ENCODE measurements around the gene LAMTOR1.

The LAMTOR1 gene

DNA sequence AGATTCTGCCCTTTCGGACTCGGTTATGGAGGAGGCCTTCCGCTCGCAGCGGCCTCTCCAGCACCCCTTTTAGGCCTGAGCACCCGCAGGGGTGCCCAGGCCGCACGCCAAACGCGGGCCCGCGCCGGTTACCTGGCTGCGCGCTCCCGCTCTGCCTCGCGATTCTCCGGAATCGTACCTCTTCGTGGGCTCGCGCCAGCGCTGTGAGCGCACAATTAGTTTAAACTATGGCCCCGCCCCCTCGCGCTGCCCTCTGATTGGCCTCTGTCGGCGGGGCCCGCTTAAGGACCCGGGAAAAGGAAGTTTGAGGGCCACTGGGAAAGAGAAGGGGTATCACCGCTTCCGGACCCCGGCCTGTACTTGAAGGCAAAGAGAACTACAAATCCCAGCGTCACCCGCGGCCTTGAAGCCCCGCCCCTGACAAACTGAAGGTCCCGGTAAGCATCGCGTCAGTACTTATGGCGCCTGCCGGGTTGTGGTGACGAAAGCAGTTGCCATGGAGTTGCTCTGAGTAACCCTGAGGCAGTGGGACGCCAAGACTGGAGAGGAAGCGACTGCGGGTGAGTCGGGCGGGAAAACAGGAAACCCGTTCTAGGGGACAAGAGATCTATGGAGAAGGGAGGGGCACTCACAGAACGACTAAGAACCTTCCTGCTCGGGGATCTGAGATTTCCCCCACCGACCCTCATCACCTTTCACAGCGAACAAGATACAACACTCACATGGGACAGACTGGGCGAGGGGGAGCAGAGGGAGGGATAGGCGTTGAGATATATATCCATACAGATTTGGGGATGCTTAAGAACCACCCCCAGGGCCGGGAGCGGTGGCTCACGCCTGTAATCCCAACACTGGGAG, 22.5 kb downstream of the LAMTOR1 start, which contains the start of the genes LRRC51 and NUMA1:
TSS of gene LRRC51 (plus strand) at position 525 of the 858 bp plus-strand sequence. CDS start 8,234 bp downstream, outside the sequence.
TSS of gene NUMA1 (minus strand) at position 217 of the 858 bp plus-strand sequence. CDS start 44,599 bp downstream, outside the sequence.
- peak; percentile 100 for DNase-seq

DNA sequence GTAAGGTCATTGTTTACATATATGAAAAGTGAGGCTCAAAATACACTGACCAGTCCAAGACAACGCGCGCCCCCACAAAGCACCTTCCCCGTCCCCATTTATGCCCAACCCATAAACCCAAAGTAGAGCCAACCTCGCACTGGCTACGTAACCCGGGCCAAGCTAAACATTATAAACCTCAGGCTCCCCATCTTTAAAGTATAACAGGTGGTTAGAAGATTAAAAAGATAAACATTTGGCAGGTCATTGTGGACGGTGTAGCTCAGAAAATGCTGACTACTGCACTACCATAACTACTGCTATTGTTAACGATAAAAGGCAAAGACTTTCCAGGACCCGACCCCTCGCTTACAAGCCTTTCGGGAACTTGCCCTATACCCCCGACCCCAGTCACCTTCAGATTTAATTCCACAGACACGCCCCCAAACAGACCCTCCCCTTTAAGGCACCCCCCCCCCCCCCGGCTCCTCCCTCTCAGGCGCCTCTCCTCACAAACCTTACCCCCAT, 23.2 kb downstream of the LAMTOR1 start:
- DNase-seq: peak; percentile 64

DNA sequence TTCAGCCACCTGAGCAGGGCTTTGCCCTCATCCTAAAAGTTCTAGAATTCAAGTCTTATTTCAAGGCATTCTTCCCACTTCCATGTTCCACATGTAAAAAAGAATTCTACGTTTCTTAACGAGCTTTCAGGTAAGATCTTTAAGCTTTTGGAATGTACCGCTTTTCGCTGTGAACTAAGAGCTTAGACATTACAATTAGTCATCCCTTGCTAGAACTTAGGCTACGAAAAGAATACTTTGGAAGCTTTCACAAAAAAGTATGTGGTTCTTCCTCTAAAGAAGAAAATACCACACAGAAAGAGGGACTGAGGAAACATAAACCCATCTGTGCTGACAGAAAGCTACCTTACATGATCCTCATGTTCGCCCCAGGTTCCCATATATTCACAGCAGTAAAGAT, 24.6 kb downstream of the LAMTOR1 start:
- no peak for DNase-seq

DNA sequence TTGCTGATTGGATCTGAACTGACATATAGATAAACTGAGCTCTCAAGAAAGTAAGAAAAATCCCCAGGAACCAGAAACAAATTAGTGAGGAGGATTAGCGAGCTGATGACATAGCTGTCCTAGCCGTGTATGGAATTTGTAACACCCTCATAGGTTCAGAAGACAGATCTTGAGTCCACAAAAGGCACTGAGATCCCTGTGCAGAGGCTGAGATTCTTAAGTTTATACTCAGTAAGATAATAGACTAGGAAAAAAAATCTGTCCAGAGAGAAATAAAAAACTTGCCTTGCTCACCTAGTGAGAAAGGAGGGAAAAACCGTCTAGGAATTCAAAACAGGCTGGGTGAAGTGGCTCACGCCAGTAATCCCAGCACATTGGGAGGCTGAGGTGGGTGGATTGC, 27.3 kb downstream of the LAMTOR1 start:
- no peak for DNase-seq

DNA sequence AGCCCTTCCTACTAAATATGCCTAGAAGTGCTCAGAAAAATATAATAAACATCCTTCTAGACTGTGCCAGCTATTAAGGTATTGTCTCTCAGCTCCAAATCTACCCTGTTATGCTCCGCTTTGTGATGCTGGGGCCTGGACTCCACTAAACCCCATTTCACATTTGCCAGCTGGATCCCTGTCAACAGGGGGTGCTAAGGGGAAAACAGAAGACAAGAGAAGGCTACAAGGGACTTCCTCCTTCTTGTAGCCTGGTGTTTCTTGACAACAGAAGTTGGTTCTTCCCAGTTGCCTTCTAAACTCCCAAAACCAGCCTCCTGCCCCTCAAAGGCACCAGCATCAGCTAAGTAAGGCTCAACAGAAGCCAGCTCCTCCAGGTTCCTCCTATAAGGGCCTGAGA, 28.0 kb downstream of the LAMTOR1 start:
- DNase-seq: no peak

DNA sequence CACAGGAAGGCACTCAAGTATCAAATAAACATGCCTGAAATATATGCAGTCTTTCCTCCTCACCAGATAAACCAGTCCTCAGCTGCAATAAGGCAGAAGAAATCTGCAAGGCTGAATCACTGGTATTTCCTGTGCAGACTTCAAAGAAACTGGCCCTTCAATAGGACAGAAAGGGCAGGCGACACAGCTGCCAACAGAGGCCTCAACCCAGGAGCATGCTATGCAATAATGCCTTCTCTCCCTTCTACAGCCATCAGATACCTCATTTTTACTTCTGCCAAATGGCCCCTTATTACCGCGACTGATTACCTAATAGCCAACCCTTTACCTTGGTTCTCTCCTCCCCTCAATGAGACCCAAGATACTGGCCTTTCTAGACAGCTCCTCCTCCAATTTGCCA, 30.7 kb downstream of the LAMTOR1 start:
- no peak for DNase-seq

DNA sequence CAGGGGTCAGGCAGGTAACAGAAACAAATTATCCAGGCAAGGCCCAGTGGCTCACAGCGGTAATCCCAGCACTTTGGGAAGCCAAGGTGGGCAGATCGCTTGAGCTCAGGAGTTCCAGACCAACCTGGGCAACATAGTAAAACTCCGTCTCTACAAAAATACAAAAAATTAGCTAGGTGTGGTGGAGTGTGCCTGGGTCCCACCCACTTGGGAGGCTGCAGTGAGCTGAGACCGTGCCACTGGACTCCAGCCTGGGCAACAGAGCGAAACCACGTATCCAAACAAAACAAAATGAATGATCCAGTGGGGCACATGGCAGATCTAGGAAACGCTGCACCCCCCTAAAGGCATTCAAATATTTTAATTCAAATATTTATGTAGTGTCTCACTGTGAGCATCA, 32.6 kb downstream of the LAMTOR1 start:
- DNase-seq: no peak

DNA sequence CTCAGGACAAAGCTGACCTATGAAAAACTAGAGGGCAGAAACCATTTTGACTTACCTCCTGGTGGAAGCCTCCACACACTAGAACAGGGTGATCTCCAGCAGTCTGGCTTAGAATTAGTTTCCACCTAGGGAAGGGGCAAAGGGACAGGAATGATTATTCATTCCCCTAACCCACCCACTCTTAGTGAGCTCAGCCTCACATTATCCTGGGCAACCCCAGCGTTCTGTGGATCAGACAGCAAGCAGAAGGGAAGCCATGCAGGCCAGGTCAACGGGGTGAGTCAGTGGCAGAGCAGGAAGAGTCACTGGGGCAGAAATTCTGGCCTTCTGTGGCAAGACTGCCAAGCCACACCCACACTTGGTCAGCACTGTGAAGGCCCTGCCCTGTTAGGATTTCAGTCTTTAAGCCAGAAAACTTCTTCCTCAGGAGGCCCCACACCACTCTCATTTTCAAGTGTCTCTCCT, 33.3 kb downstream of the LAMTOR1 start:
- peak; percentile 26 for DNase-seq

DNA sequence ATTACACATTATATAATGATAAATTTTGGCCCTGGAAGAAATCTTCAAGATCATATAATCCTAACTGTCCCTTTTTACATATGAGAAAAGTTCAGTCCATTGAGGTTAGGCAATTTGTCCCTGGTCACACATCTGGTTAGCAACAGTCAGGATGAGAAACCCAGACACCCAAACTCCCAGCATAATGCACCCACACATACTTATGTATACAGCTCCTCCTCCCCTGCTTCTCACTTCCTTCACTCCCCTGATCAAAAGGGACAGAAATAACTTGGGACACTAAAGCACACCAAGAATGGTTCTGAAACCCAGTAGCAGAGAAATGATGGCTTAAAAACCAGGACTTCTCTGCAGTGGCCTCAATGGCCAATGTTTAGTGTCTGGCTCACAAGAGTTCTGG, 33.9 kb downstream of the LAMTOR1 start:
- DNase-seq: no peak

DNA sequence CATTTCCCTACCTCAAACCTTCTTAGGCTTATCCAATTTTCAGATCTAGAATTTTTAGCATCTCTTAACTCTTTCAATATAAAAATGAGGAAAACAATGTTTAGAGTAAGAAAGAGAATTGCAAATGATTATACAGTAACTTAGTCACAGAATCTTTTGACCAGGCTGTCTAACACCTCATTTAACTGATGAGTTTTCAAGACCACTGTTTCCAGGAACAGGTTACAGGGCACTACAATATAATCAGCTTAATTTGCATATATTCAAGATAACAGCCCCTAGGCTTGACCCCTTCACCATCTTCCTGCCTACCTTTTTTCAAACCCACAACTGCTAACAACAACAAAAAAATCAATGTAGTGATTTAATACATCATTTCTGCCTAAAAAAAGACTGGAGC, 35.4 kb downstream of the LAMTOR1 start:
- DNase-seq: no peak

DNA sequence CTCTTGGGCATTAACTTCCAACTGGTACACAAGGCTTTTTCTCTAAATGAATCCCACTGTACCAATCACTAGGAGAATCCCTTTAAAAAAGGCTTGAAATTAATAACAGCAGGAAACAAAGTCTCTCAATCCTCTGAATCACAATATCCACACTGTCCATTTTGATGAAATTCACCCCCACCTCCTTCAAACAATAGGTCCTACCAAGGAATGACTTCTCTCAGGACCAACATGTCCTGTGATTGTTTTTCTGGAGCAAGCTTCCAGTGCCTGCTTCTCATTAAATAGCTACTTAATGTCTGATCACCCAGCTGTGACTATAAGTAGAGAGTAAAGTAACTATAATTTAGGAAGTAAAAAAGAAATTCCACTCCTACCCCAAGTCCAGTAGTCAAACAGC, 35.8 kb downstream of the LAMTOR1 start:
- DNase-seq: no peak

DNA sequence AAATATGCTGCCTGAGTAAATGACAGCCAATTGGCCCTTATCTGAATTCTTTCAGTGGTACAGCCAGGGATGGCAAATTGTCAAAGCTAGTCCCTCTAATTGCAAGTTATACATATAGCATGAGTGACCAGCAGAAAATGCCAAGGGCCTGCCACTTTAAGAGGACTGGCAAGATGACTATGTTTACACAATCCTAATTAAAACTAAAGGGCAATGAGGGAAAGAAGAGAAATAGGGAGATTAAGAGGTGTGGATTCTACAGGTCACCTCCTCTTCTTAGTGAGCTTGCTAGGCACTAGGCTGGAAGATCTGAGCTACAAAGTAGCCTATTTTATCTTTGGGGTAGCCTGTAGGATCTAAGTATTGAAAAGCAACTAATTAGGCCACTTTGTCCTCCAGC, 36.2 kb downstream of the LAMTOR1 start:
- DNase-seq: no peak

DNA sequence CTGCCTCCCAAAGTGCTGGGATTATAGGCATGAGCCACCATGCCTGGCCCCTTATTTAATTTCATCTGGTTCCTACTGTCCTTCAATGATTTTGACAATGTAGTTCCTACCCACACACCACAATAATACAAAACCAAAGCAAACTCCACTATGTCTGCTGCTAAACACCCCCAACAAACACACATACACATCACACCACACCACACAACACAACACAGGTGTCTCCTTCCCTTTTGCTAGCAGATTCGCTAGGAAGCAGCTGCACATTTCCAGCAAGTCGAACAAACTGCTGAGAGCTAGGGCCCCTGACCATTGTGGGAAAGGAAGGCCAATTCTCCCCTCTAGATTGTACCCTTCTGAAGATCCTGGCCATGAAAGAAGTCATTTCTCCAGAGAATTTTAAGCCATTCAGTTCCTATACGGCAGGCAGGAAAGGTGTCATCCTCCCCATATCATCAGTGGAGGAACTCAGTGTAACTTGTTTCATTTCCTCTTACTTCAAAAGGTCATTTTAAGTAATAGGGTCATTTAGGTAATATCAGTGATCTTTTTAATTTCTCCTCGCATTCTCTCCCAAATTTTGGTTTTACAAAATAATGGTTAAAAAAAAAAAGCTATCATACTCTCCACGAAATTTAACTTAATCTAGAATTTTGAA, 41.2 kb downstream of the LAMTOR1 start:
- no peak for DNase-seq

DNA sequence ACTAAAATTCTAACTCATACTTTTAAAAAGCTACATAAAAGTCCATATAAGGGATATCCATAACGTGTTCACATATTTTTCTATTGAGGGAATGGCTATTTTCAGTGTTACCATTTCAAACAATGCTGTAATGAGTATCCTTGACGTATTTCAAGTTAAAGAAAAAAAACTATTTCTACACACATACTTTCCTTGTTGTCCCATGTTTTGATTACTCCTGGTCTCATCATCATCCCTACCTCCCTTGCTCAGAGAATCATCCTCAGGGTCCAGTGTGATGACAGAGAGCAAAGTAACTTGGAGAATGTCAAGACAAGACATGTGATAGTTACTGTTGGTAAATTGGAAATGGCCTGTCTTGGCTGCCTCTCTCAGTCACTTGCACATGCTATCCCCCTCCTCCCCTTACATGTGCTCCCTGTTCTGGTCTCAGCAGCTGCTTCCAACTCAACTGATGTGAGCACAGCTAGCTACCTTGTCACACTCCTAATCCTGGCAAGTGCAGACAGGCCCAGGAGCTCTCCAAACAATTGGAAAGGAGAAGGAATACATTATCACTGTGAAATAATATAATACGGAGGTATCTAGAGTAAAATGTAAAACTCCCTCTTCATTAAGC, 44.6 kb downstream of the LAMTOR1 start:
- peak; percentile 90 for DNase-seq

DNA sequence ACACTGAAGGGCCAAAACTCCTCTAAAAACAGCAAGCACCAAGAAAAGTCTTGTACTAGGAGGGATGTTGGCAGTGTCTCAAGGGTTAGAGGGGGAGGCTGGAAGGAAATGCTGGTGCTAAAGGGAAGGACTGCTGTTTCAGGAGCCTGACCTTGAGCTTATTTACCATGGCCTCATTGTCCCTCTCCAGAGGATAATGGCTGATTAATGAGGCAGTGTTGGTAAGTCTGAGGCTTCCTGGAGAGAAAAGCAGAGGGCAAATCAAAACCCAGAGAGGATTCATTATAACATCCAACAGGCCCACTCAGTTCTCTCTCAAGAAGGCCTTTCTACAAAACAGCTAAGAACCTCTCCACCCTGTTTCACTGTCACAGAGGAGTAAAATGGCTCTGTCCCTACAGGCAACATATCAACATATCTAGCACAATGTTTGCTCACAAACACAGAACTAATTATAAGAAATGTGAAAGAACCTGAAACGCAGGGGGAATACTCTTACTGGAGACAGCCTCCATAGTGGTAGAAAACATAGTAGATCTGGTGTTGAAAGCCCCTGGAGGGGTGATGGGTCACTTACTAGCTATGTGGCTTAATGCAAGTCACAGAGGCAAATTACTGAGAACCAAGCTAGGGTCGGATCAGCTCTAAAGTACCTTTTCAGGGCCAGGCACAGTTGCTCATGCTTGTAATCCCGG, 54.2 kb downstream of the LAMTOR1 start:
- DNase-seq: no peak
